ENCODE results near the gene CASR.

DNA sequence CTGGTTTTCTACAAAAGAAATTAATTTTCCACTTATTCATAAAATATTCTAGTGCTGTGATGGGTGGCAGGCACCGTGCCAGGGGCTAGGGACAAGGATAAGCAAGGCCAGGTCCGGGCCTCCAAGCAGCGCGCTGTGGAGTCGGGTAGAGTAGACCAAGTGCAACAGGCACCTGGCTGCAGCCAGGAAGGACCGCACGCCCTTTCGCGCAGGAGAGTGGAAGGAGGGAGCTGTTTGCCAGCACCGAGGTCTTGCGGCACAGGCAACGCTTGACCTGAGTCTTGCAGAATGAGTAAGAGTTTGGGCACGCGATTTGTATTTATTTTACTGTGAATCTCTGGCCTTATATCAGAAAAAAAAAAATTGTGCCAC is at the start of gene CASR:
- TF ChIP-seq, protein P1, sequence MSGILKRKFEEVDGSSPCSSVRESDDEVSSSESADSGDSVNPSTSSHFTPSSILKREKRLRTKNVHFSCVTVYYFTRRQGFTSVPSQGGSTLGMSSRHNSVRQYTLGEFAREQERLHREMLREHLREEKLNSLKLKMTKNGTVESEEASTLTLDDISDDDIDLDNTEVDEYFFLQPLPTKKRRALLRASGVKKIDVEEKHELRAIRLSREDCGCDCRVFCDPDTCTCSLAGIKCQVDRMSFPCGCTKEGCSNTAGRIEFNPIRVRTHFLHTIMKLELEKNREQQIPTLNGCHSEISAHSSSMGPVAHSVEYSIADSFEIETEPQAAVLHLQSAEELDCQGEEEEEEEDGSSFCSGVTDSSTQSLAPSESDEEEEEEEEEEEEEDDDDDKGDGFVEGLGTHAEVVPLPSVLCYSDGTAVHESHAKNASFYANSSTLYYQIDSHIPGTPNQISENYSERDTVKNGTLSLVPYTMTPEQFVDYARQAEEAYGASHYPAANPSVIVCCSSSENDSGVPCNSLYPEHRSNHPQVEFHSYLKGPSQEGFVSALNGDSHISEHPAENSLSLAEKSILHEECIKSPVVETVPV (CRISPR knock-in tag; IDR thresholded peaks at IDR 0.05) = no peak
- no peak for TF ChIP-seq CSDC2 (CRISPR knock-in tag; IDR thresholded peaks at IDR 0.05)
- no peak for TF ChIP-seq PPARA (CRISPR knock-in tag; IDR thresholded peaks at IDR 0.05; ENCODE audit: borderline replicate concordance)
- no peak for TF ChIP-seq BACH2 (CRISPR knock-in tag; IDR thresholded peaks at IDR 0.05; ENCODE audit: borderline replicate concordance)
- TF ChIP-seq RARB (CRISPR knock-in tag; IDR thresholded peaks at IDR 0.05) = no peak
